ENCODE measurements around the gene KLHL10. TPM values are rescaled to one million over a fixed set of nuclear protein-coding genes. Genes with fewer than 3 reads are reported as not detected.

Gene KLHL10
- under 1 TPM; 0.22 to 0.39 TPM for polyA plus RNA-seq

DNA sequence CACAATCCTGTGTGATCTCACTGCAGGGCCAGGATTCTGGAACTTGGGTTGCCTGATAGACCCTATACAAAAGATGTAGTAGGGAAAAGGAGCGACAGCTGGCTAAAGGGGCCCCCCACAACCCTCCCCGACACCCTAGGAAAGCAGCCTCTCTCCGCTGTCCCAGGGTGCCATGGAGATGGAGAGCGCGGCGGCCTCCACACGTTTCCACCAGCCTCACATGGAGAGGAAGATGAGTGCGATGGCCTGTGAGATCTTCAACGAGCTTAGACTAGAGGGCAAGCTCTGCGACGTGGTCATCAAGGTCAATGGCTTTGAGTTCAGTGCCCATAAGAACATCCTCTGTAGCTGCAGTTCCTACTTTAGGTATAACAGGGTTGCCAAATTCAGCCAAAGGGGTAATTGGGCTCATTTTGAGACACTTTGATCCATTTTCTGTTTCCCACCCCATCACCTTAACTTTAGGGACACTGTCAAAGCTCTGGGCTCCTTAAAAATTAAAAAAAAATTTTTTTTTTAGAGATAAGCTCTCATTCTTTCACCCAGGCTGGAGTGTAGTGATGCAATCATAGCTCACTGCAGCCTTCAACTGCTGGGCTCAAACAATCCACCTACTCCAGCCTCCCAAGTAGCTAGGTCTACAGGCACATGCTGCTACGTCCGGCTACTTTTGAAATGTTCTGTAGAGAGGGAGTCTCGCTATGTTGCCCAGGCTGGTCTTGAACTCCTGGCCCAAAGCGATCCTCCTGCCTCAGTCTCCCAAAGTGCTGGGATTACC lies at the start of gene KLHL10:
Gene KLHL10, plus strand, starts transcription at position 65 of the 778 bp plus-strand sequence. Its CDS starts 108 bp downstream, at position 173.
- H3K27me3 ChIP-seq (ENCODE audit: control insufficient read depth in 1 of 2, insufficient read depth in 2 of 2, low read length in 2 of 2): no peaks in the 10 kb centered on the region
- peak within 1 kb of the TSS in 1 of 2 donors; percentile 72 for H3K4me3 ChIP-seq (ENCODE audit: low read depth in 1 of 2, low read length in 2 of 2)
- H3K36me3 ChIP-seq (ENCODE audit: control insufficient read depth in 2 of 2, insufficient read depth in 2 of 2, low read length in 1 of 2): no peaks in the 10 kb centered on the region
- H3K4me1 ChIP-seq (ENCODE audit: control insufficient read depth in 2 of 2, insufficient read depth in 2 of 2, low read length in 1 of 2): peaks cover 0 to 4% of the 10 kb centered on the region in 2 donors
- 96% methylated on average over 15 of the region's 15 CpGs for WGBS, 2 donors
- no peak within 1 kb of the TSS for H3K27ac ChIP-seq (ENCODE audit: low read depth in 2 of 2, low read length in 1 of 2)
- no peaks in the 10 kb centered on the region for H3K9me3 ChIP-seq (ENCODE audit: control insufficient read depth in 2 of 2, insufficient read depth in 1 of 2, low read depth in 1 of 2, low read length in 1 of 2)

DNA sequence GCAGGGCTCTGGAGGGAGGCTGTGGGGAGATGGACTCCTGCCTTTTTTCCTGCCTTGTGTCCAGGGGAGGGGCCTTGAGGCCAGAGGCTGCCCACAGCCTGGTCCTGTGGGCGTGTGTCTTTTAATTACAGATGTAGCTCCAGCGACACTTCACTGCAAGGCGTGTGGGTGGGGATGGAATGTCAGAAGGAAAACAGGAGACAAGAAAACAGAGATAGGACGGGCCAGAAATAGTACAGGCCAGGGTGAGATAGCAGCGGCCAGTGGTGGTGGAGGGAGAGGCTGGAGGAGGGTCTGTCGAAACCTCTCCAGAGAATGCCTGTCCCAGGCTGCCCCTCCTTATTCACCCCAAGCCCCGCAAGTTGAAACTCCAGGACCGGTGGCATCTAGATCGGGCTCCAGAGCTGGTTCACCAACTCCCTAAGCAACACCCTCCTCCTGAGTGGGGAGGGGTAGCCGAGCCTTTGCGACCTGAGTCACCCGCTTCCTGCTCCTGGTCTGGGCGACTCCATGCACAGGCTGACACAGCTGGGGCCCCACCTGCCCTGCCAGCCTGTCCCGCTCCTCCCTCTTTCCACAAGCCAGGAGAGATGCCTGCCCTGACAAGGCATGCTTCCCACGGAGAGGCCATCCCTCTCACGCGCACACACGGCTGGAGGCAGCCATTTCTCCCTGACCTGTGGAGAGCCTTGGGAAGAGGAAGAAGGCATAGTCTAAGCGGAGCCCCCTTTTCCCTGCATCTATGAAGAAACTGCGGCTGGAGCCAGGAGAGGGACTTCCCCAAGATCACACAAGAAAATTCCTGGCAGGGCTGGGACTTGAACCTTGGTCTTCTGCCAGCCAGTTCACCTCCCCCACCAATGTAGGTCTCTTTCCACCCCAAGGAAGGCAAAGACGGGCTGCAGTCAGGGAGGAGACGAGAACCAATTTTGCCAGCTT lies 44.5 kb upstream of the KLHL10 start:
- Histone ChIP-seq H3K27me3 (ENCODE audit: control insufficient read depth in 1 of 2, insufficient read depth in 2 of 2, low read length in 2 of 2) (no peaks in the 10 kb centered on the region), H3K4me1 (ENCODE audit: control insufficient read depth in 2 of 2, insufficient read depth in 2 of 2, low read length in 1 of 2) (peaks cover 3 to 30% of the 10 kb centered on the region in 2 donors), H3K36me3 (ENCODE audit: control insufficient read depth in 2 of 2, insufficient read depth in 2 of 2, low read length in 1 of 2) (no peaks in the 10 kb centered on the region)

DNA sequence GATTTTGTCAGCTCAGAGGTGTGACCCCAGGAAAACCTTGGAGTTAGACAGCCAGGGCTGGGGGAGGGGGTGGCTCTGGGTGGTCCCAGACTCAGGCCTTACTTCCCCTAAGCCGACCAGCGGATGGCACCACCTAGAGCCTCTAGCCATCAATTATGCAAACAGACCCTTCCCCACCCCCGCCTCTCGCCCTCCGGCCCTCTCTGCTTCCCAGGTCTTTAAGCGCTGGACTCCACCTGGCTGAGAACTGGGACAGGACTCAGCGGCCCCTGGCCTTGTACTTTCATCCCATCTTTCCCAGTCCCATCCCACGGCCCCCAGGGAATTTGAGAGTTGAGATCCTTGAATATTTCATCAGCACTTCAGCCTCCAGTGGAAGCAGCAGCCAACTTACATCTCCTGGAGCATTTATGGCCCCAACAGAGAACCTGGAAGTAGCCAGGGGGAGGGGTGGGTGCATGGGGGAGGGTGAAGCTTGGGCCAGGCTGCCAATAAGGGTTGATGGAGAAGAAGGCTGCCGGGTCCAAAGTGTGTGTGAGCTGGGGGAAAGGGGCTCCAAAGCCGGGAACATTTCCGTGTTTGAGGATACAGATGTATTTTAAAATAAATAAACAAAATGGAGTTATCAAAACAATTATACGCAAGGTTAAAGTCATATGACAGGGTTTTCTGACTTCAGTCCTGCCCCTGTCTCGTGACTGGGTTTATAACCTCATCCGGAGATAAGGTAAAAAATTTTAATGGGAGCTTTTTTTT lies 43.7 kb upstream of the KLHL10 start:
- H3K4me1 ChIP-seq (ENCODE audit: control insufficient read depth in 2 of 2, insufficient read depth in 2 of 2, low read length in 1 of 2): peaks cover 3 to 27% of the 10 kb centered on the region in 2 donors
- no peaks in the 10 kb centered on the region for H3K36me3 ChIP-seq (ENCODE audit: control insufficient read depth in 2 of 2, insufficient read depth in 2 of 2, low read length in 1 of 2)
- no peaks in the 10 kb centered on the region for H3K9me3 ChIP-seq (ENCODE audit: control insufficient read depth in 2 of 2, insufficient read depth in 1 of 2, low read depth in 1 of 2, low read length in 1 of 2)
- 66 to 70% methylated on average over 14 of the region's 14 CpGs for WGBS, 2 donors
- H3K4me3 ChIP-seq (ENCODE audit: low read depth in 1 of 2, low read length in 2 of 2): peak overlapping the region; percentile 25 to 27
- peak overlapping the region; percentile 97 to 99 for H3K27ac ChIP-seq (ENCODE audit: low read depth in 2 of 2, low read length in 1 of 2)
- H3K27me3 ChIP-seq (ENCODE audit: control insufficient read depth in 1 of 2, insufficient read depth in 2 of 2, low read length in 2 of 2): no peaks in the 10 kb centered on the region

More for the DNA sequence above, 44.5 kb upstream of the KLHL10 start:
- 22 to 28% methylated on average over 22 of the region's 22 CpGs for WGBS, 2 donors
- H3K4me3 ChIP-seq (ENCODE audit: low read depth in 1 of 2, low read length in 2 of 2): peak overlapping the region; percentile 25 to 27
- H3K27ac ChIP-seq (ENCODE audit: low read depth in 2 of 2, low read length in 1 of 2): peak overlapping the region; percentile 97 to 99
- no peaks in the 10 kb centered on the region for H3K9me3 ChIP-seq (ENCODE audit: control insufficient read depth in 2 of 2, insufficient read depth in 1 of 2, low read depth in 1 of 2, low read length in 1 of 2)

DNA sequence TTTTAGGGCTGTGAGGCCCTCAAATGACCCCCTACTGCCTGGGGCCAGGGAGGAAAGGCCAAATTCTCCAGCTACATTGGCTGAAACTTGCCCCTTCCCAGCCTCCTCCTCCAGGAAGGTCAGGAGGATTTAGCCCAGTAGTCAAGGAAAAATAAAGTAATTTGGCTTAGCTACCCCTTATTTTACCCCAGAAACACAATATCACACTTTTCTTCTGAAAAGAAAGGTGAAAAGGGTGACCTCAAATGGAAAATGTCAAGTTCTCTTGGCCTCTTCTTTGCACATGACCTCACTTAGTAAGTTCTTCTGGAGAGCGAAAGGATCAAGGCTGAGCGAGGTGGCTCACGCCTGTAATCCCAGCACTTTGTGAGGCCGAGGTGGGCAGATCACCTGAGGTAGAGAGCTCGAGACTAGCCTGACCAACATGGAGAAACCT lies 43.1 kb upstream of the KLHL10 start:
- no peak overlapping the region for H3K27ac ChIP-seq (ENCODE audit: low read depth in 2 of 2, low read length in 1 of 2)

DNA sequence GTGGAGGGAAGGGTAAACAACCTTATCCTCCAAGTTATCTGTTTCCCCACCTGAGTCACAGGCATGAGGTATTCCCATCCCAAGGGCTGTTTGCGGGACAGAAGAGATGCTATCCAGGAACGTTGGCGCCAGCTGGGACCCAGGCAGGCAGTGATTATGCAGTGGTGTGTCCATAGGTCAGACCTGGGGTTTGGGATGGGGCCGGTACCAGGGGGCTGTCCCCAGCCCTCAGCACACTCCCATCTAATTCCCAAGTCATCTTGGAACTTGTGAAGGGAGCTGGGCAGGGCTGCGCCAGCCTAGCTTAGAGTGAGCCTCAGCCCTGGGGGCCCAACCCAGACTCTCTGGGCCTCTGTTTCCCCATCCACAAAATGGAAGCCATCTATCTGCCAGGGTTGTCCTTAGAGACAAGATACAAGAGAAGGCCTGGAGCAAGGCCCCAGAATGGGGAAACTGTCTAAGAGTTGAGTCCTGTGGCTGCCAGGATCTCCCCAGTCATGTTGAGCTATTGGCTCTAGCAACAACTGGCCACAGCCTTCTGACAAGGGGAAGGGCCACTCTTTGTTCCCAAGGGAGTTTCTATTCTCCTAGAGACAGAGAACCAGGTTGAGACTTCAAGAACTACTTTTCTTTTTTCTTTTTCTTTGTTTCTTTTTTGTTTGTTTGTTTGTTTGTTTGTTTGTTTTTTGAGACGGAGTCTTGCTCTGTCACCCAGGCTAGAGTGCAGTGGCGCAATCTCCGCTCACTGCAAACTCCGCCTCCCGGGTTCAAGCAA lies 41.3 kb upstream of the KLHL10 start:
- H3K36me3 ChIP-seq (ENCODE audit: control insufficient read depth in 2 of 2, insufficient read depth in 2 of 2, low read length in 1 of 2): no peaks in the 10 kb centered on the region
- no peak overlapping the region for H3K4me3 ChIP-seq (ENCODE audit: low read depth in 1 of 2, low read length in 2 of 2)
- H3K27ac ChIP-seq (ENCODE audit: low read depth in 2 of 2, low read length in 1 of 2): no peak overlapping the region
- no peaks in the 10 kb centered on the region for H3K27me3 ChIP-seq (ENCODE audit: control insufficient read depth in 1 of 2, insufficient read depth in 2 of 2, low read length in 2 of 2)
- 88 to 94% methylated on average over 10 of the region's 10 CpGs for WGBS, 2 donors
- peaks cover 8 to 20% of the 10 kb centered on the region in 2 donors for H3K4me1 ChIP-seq (ENCODE audit: control insufficient read depth in 2 of 2, insufficient read depth in 2 of 2, low read length in 1 of 2)
- H3K9me3 ChIP-seq (ENCODE audit: control insufficient read depth in 2 of 2, insufficient read depth in 1 of 2, low read depth in 1 of 2, low read length in 1 of 2): no peaks in the 10 kb centered on the region

More for the DNA sequence above, 43.1 kb upstream of the KLHL10 start:
- no peaks in the 10 kb centered on the region for H3K27me3 ChIP-seq (ENCODE audit: control insufficient read depth in 1 of 2, insufficient read depth in 2 of 2, low read length in 2 of 2)
- 91 to 95% methylated on average over 5 of the region's 5 CpGs for WGBS, 2 donors
- no peaks in the 10 kb centered on the region for H3K9me3 ChIP-seq (ENCODE audit: control insufficient read depth in 2 of 2, insufficient read depth in 1 of 2, low read depth in 1 of 2, low read length in 1 of 2)
- H3K4me3 ChIP-seq (ENCODE audit: low read depth in 1 of 2, low read length in 2 of 2): no peak overlapping the region
- H3K36me3 ChIP-seq (ENCODE audit: control insufficient read depth in 2 of 2, insufficient read depth in 2 of 2, low read length in 1 of 2): no peaks in the 10 kb centered on the region
- peaks cover 3 to 26% of the 10 kb centered on the region in 2 donors for H3K4me1 ChIP-seq (ENCODE audit: control insufficient read depth in 2 of 2, insufficient read depth in 2 of 2, low read length in 1 of 2)

DNA sequence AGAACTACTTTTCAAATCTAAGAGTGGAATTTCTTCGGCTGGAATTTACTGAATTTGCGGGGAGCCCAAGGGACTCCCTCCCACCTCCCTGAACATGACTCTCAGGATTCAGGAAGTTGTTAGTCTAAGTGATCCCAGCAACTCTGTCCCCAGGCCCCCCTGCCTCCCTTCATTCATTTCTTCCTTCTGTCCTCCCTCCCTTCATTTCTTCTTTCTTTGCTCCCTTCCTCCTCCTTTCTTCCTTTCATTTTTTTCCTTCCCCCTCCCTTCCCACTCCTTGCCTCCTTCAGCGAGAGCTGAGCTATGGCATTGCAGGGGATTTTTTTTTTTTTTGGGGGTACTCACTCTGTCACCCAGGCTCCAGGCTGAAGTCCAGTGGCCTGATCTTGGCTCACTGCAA lies 40.2 kb upstream of the KLHL10 start:
- H3K27me3 ChIP-seq (ENCODE audit: control insufficient read depth in 1 of 2, insufficient read depth in 2 of 2, low read length in 2 of 2): no peaks in the 10 kb centered on the region
- H3K4me1 ChIP-seq (ENCODE audit: control insufficient read depth in 2 of 2, insufficient read depth in 2 of 2, low read length in 1 of 2): peaks cover 8 to 15% of the 10 kb centered on the region in 2 donors
- no peaks in the 10 kb centered on the region for H3K9me3 ChIP-seq (ENCODE audit: control insufficient read depth in 2 of 2, insufficient read depth in 1 of 2, low read depth in 1 of 2, low read length in 1 of 2)
- H3K36me3 ChIP-seq (ENCODE audit: control insufficient read depth in 2 of 2, insufficient read depth in 2 of 2, low read length in 1 of 2): no peaks in the 10 kb centered on the region
- H3K4me3 ChIP-seq (ENCODE audit: low read depth in 1 of 2, low read length in 2 of 2): no peak overlapping the region
- H3K27ac ChIP-seq (ENCODE audit: low read depth in 2 of 2, low read length in 1 of 2): no peak overlapping the region
- 88 to 89% methylated on average over 3 of the region's 3 CpGs for WGBS, 2 donors

DNA sequence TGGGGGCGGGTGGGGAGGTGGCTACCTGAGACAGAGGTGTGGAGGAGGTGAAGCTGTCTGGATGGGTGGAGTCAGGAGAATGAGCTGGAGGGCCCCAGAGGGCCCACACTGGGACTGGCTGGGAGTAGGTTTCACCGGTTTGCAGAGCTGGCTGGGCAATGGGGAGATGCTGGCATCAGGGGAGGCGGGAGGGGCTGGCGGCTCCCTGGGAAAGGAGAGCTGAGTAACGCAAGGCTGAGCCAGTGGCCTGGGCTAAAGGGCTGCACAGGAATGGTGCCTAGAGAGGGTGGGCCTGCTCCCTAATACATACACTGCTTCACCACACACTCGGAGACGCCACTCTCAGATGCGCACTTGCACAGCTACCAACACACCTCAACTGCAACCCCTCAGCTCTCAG lies 38.3 kb upstream of the KLHL10 start:
- Histone ChIP-seq H3K4me1 (ENCODE audit: control insufficient read depth in 2 of 2, insufficient read depth in 2 of 2, low read length in 1 of 2) (peaks cover 2 to 5% of the 10 kb centered on the region in 2 donors), H3K27me3 (ENCODE audit: control insufficient read depth in 1 of 2, insufficient read depth in 2 of 2, low read length in 2 of 2) (no peaks in the 10 kb centered on the region), H3K4me3 (ENCODE audit: low read depth in 1 of 2, low read length in 2 of 2) (no peak overlapping the region), H3K36me3 (ENCODE audit: control insufficient read depth in 2 of 2, insufficient read depth in 2 of 2, low read length in 1 of 2) (no peaks in the 10 kb centered on the region), H3K9me3 (ENCODE audit: control insufficient read depth in 2 of 2, insufficient read depth in 1 of 2, low read depth in 1 of 2, low read length in 1 of 2) (no peaks in the 10 kb centered on the region), H3K27ac (ENCODE audit: low read depth in 2 of 2, low read length in 1 of 2) (peak overlapping the region; percentile 93 to 99)
- 73 to 76% methylated on average over 8 of the region's 8 CpGs for WGBS, 2 donors

DNA sequence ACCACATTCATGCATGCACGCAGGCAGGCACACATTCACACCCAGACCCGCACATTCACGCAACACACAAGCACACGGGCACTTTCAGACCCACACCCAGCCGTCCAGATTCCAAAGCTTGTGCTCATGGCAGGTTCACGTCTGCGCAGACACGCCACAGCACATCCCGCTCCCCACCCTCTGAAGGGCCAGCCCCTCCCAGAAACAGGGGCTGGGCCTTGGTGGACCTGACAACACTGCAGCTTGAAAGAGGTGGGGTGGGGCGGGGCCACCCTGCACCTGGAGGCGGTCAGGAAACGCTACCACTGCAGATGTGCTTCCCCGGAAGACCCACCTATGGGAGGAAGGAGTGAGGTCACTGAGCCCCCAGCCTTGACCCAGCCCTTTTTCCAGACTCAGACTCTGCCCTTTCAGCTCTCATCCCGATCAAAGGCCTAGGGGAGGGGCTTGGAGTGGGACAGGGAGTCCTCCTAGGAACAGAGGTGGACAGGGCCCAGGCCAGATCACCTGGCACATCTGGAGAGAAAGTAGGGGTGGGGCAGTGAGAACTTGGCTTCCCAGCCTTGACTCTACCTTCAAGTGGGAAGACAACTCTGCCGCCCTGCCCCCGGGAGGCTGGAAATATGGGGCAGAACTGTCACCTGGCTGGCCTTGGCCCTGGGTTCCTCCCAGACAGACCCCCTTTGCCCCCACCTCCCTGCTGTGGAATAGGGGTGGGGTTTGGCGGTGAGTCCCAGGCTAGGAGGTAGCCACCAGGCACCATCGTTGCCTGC lies 36.8 kb upstream of the KLHL10 start:
- Histone ChIP-seq H3K4me1 (ENCODE audit: control insufficient read depth in 2 of 2, insufficient read depth in 2 of 2, low read length in 1 of 2) (peaks cover 2 to 5% of the 10 kb centered on the region in 2 donors), H3K27ac (ENCODE audit: low read depth in 2 of 2, low read length in 1 of 2) (peak overlapping the region; percentile 93 to 99), H3K4me3 (ENCODE audit: low read depth in 1 of 2, low read length in 2 of 2) (peak overlapping the region in 1 of 2 donors; percentile 11), H3K9me3 (ENCODE audit: control insufficient read depth in 2 of 2, insufficient read depth in 1 of 2, low read depth in 1 of 2, low read length in 1 of 2) (no peaks in the 10 kb centered on the region), H3K36me3 (ENCODE audit: control insufficient read depth in 2 of 2, insufficient read depth in 2 of 2, low read length in 1 of 2) (no peaks in the 10 kb centered on the region), H3K27me3 (ENCODE audit: control insufficient read depth in 1 of 2, insufficient read depth in 2 of 2, low read length in 2 of 2) (no peaks in the 10 kb centered on the region)
- 28 to 33% methylated on average over 18 of the region's 18 CpGs for WGBS, 2 donors

All from esophagus (tissue), 2 donors.